Measurements from ENCODE around the gene MCHR1. TPM values are rescaled to one million over a fixed set of nuclear protein-coding genes. Genes with fewer than 3 reads are reported as not detected.
A peak's percentile ranks its signal among the peaks of the same experiment; 100 is the strongest.

Gene MCHR1, protein sequence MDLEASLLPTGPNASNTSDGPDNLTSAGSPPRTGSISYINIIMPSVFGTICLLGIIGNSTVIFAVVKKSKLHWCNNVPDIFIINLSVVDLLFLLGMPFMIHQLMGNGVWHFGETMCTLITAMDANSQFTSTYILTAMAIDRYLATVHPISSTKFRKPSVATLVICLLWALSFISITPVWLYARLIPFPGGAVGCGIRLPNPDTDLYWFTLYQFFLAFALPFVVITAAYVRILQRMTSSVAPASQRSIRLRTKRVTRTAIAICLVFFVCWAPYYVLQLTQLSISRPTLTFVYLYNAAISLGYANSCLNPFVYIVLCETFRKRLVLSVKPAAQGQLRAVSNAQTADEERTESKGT
- total RNA-seq, result not detected

DNA sequence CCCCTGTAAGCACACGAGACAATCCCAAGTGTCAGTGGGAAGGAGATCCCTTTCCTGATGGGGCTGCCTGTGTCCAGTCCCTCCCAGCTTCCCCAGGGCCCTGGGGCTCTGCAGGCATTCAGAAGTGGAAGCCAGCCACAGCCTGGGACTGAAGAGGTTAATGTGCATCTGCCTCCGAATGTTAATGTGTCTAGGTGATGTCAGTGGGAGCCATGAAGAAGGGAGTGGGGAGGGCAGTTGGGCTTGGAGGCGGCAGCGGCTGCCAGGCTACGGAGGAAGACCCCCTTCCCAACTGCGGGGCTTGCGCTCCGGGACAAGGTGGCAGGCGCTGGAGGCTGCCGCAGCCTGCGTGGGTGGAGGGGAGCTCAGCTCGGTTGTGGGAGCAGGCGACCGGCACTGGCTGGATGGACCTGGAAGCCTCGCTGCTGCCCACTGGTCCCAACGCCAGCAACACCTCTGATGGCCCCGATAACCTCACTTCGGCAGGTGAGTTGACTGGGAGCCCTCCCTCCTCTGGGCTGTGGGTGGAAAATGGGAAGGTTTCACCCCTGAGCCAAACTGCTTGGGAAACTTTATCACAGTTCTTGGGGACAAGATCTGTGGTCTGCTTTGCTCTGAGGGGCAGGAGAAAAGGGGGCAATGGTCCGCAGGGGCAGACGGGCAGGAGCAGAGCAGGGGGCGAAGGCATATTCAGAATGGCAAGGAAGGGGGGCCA is at the start of gene MCHR1:
Gene MCHR1, plus strand, starts transcription at position 236 of the 715 bp plus-strand sequence. Its CDS starts 169 bp downstream, at position 405.
- Histone ChIP-seq H3K4me1 (peaks cover 0 to 17% of the 10 kb centered on the region in 2 donors), H3K36me3 (no peaks in the 10 kb centered on the region), H3K27me3 (no peaks in the 10 kb centered on the region), H3K4me3 (peak within 1 kb of the TSS; percentile 38 to 55), H3K9me3 (no peaks in the 10 kb centered on the region), H3K27ac (no peak within 1 kb of the TSS)
- TF ChIP-seq, protein P1, sequence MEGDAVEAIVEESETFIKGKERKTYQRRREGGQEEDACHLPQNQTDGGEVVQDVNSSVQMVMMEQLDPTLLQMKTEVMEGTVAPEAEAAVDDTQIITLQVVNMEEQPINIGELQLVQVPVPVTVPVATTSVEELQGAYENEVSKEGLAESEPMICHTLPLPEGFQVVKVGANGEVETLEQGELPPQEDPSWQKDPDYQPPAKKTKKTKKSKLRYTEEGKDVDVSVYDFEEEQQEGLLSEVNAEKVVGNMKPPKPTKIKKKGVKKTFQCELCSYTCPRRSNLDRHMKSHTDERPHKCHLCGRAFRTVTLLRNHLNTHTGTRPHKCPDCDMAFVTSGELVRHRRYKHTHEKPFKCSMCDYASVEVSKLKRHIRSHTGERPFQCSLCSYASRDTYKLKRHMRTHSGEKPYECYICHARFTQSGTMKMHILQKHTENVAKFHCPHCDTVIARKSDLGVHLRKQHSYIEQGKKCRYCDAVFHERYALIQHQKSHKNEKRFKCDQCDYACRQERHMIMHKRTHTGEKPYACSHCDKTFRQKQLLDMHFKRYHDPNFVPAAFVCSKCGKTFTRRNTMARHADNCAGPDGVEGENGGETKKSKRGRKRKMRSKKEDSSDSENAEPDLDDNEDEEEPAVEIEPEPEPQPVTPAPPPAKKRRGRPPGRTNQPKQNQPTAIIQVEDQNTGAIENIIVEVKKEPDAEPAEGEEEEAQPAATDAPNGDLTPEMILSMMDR (IDR thresholded peaks at IDR 0.05), result no peak
- no peak for DNase-seq (ENCODE audit: low spot score in 2 of 2)
- intact Hi-C loops (cut with DNase I), result no loop called here

DNA sequence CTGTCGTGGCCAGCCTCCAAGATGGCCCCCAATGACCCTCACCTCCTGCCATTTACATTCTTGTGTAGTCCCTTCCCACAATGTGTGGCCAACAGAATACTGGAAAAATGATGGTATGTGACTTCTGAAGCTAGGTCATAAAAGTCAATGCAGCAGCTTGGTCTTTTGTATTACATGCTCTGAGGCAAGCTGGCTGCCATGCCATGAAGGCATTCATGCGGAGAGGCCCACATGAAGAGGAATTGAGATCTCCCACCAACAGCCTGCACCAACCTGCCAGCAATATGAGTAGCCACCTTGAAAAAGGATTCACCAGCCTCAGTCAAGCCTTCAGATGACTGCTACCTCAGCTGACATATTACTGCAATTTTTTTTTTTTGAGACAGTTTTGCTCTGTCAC is 47.4 kb upstream of the MCHR1 start:
- Histone ChIP-seq H3K36me3 (no peaks in the 10 kb centered on the region), H3K4me1 (peaks cover 0 to 14% of the 10 kb centered on the region in 2 donors), H3K27me3 (no peaks in the 10 kb centered on the region), H3K9me3 (no peaks in the 10 kb centered on the region), H3K27ac (no peak overlapping the region), H3K4me3 (no peak overlapping the region)
- intact Hi-C loops (cut with DNase I), result no loop called here
- no peak for DNase-seq (ENCODE audit: low spot score in 2 of 2)
- TF ChIP-seq, protein P1 (IDR thresholded peaks at IDR 0.05), result no peak

DNA sequence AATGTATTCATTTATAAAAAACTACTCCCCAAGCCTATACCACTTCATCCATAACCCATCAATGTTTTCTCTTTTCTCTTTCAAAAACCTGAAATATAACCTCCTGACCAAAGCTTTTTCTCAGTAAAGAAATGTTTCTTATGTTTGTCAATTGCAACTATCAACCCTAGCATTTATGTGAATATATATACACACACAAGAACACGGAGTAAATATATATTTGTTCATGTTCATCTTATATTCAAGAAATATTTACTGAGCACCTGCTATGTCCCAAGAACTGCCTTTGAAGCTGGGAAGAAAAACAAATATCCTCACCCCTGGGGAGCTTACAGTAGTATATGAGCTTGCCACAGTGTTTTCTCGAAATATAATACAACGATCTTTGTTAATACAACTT is 46.2 kb upstream of the MCHR1 start:
- Histone ChIP-seq H3K36me3 (no peaks in the 10 kb centered on the region), H3K9me3 (no peaks in the 10 kb centered on the region), H3K4me3 (no peak overlapping the region), H3K27ac (no peak overlapping the region), H3K4me1 (peaks cover 0 to 12% of the 10 kb centered on the region in 2 donors), H3K27me3 (no peaks in the 10 kb centered on the region)
- intact Hi-C loops (cut with DNase I), result no loop called here
- TF ChIP-seq, protein P1 (IDR thresholded peaks at IDR 0.05), result no peak
- DNase-seq (ENCODE audit: low spot score in 2 of 2), result no peak

DNA sequence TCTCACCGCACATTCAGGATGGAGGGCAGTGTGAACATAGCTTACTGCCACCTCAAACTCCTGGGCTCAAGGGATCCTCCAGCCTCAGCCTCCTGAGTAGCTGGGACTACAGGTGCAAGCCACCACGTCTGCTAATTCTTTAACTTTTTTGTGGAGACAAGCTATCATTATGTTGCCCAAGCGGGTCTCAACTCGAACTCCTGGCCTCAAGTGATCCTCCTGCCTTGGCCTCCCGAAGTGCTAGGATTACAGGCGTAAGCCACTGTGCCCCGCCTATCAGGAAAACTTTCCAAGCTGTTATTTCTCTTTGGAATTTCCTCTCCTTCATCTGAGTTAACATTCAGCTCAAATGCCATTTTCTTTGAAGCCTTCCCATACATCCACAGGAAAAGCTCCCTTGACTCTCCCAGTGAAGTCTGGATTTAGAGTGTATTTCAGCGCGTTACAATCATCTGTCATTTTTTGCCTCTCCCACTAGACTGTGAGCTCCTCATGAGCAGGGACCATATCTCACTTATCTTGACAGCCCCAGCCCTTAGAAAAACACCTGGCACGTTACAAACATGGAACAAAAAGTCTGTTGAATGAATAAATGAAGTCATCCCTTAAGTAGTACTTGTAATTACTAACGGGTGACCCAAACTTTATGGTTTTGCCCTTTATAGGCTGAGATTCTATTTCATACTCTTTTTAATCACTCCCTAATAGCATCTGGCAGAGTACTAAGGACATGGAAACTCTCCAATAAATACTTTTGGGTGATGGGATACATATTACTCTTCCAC is 45.0 kb upstream of the MCHR1 start:
- intact Hi-C loops (cut with DNase I), result no loop called here
- Histone ChIP-seq H3K4me1 (peaks cover 0 to 12% of the 10 kb centered on the region in 2 donors), H3K4me3 (peak overlapping the region; percentile 83 to 91), H3K27me3 (no peaks in the 10 kb centered on the region), H3K9me3 (no peaks in the 10 kb centered on the region), H3K27ac (peak overlapping the region; percentile 86 to 92), H3K36me3 (no peaks in the 10 kb centered on the region)
- TF ChIP-seq, protein P1 (IDR thresholded peaks at IDR 0.05), result no peak
- DNase-seq (ENCODE audit: low spot score in 2 of 2), result no peak

DNA sequence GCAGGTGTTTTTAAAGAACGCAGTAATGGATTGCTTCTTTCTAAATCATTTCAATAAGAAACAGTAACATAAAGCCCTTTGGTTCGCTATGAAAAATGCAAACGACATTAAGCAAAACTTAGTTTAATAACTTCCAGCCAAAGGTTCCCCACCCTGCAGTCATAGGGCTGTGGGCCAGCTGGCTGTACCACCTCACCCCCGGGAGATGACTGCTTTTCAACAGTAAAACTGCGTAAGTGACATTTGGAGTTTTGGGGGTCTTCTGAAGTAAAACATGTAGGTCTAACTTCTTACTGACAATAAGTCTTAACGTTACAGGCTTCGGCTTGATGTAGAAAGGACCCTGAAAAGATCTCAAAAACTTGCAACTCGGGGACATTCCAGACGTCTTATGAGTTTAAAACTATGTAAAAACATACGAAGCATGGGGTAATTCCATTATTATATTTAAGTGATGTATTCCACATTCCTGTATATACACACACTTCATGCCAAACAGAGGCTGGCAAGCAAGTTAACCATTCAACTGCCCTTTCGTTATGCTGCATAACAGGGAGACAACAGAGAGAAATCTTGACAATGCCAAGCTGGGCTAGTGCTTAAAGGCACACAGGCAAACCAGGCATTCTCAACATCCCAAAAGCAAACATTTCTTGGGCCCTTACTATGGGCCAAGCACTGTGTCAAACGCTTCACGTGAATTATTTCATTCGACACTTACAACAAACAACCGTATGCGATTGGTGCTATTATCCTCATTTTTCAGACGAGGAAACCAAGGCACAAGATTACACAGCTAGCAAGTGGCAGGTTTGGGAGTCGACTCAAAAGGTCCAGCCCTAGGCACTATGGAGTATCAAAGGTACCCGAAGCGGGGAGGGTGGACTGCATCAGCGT is 44.0 kb upstream of the MCHR1 start:
- no peaks in the 10 kb centered on the region for H3K27me3 ChIP-seq
- H3K9me3 ChIP-seq, result no peaks in the 10 kb centered on the region
- peak overlapping the region; percentile 83 to 91 for H3K4me3 ChIP-seq
- TF ChIP-seq, protein P1 (IDR thresholded peaks at IDR 0.05), result no peak
- no peaks in the 10 kb centered on the region for H3K36me3 ChIP-seq
- peak overlapping the region; percentile 86 to 92 for H3K27ac ChIP-seq
- no peak for DNase-seq (ENCODE audit: low spot score in 2 of 2)
- H3K4me1 ChIP-seq, result peaks cover 0 to 12% of the 10 kb centered on the region in 2 donors
- intact Hi-C loops (cut with DNase I), result loop anchor here (5.0 kb wide), 4 partner anchors 108 to 567 kb away; no protein-coding TSS in a partner anchor

Data from ascending aorta (tissue), 2 donors.